ENCODE results near the gene SYNE2.
"Not testable (repeated sequence)": the region's sequence is repeated elsewhere in the genome, so short reads cannot be mapped to it uniquely, and the experiment has no call there.

The SYNE2 gene

GRCh38 chr14:63995285-63995684, 142.5 kb downstream of the SYNE2 start:
- in situ Hi-C loops (cut with HindIII; ENCODE audit: low pct_unique_long_range_greater_than_20kb, low sequenced_read_pairs): no loop called here
- no peak for TF ChIP-seq JUND (IDR thresholded peaks at IDR 0.05; ENCODE audit: low read depth)
- DNase-seq (ENCODE audit: low read depth in 1 of 2, low spot score in 1 of 2): no peak

GRCh38 chr14:63996016-63996415, 143.2 kb downstream of the SYNE2 start:
- in situ Hi-C loops (cut with HindIII; ENCODE audit: low pct_unique_long_range_greater_than_20kb, low sequenced_read_pairs): no loop called here
- TF ChIP-seq JUND (IDR thresholded peaks at IDR 0.05; ENCODE audit: low read depth): no peak
- no peak for DNase-seq (ENCODE audit: low read depth in 1 of 2, low spot score in 1 of 2)

GRCh38 chr14:63996625-63997220, 143.9 kb downstream of the SYNE2 start:
- in situ Hi-C loops (cut with HindIII; ENCODE audit: low pct_unique_long_range_greater_than_20kb, low sequenced_read_pairs): no loop called here
- no peak for DNase-seq (ENCODE audit: low read depth in 1 of 2, low spot score in 1 of 2)
- TF ChIP-seq JUND (IDR thresholded peaks at IDR 0.05; ENCODE audit: low read depth): no peak

- in situ Hi-C loops (cut with HindIII; ENCODE audit: low pct_unique_long_range_greater_than_20kb, low sequenced_read_pairs): no loop called here
- no peak for TF ChIP-seq JUND (IDR thresholded peaks at IDR 0.05; ENCODE audit: low read depth)
- no peak for DNase-seq (ENCODE audit: low read depth in 1 of 2, low spot score in 1 of 2)
Measured at GRCh38 chr14:64000749-64001148, 147.9 kb downstream of the SYNE2 start.

- in situ Hi-C loops (cut with HindIII; ENCODE audit: low pct_unique_long_range_greater_than_20kb, low sequenced_read_pairs): no loop called here
- no peak for DNase-seq (ENCODE audit: low read depth in 1 of 2, low spot score in 1 of 2)
- no peak for TF ChIP-seq JUND (IDR thresholded peaks at IDR 0.05; ENCODE audit: low read depth)
Measured at GRCh38 chr14:64005822-64006221, 153.0 kb downstream of the SYNE2 start.

- DNase-seq (ENCODE audit: low read depth in 1 of 2, low spot score in 1 of 2): no peak
- in situ Hi-C loops (cut with HindIII; ENCODE audit: low pct_unique_long_range_greater_than_20kb, low sequenced_read_pairs): no loop called here
- TF ChIP-seq JUND (IDR thresholded peaks at IDR 0.05; ENCODE audit: low read depth): no peak
Measured at GRCh38 chr14:64008016-64008415, 155.2 kb downstream of the SYNE2 start.

- no peak for DNase-seq (ENCODE audit: low read depth in 1 of 2, low spot score in 1 of 2)
- TF ChIP-seq JUND (IDR thresholded peaks at IDR 0.05; ENCODE audit: low read depth): no peak
- in situ Hi-C loops (cut with HindIII; ENCODE audit: low pct_unique_long_range_greater_than_20kb, low sequenced_read_pairs): no loop called here
Measured at GRCh38 chr14:64012003-64012402, 159.2 kb downstream of the SYNE2 start.

- DNase-seq (ENCODE audit: low read depth in 1 of 2, low spot score in 1 of 2): no peak
- in situ Hi-C loops (cut with HindIII; ENCODE audit: low pct_unique_long_range_greater_than_20kb, low sequenced_read_pairs): no loop called here
- no peak for TF ChIP-seq JUND (IDR thresholded peaks at IDR 0.05; ENCODE audit: low read depth)
Measured at GRCh38 chr14:64012720-64013119, 159.9 kb downstream of the SYNE2 start.

GRCh38 chr14:64025479-64025878, 172.7 kb downstream of the SYNE2 start:
- DNase-seq (ENCODE audit: low read depth in 1 of 2, low spot score in 1 of 2): no peak
- TF ChIP-seq JUND (IDR thresholded peaks at IDR 0.05; ENCODE audit: low read depth): no peak
- in situ Hi-C loops (cut with HindIII; ENCODE audit: low pct_unique_long_range_greater_than_20kb, low sequenced_read_pairs): no loop called here

GRCh38 chr14:64026600-64026999, 173.8 kb downstream of the SYNE2 start:
- no peak for DNase-seq (ENCODE audit: low read depth in 1 of 2, low spot score in 1 of 2)
- no peak for TF ChIP-seq JUND (IDR thresholded peaks at IDR 0.05; ENCODE audit: low read depth)
- in situ Hi-C loops (cut with HindIII; ENCODE audit: low pct_unique_long_range_greater_than_20kb, low sequenced_read_pairs): no loop called here

GRCh38 chr14:64035143-64035542, 182.3 kb downstream of the SYNE2 start:
- TF ChIP-seq JUND (IDR thresholded peaks at IDR 0.05; ENCODE audit: low read depth): no peak
- in situ Hi-C loops (cut with HindIII; ENCODE audit: low pct_unique_long_range_greater_than_20kb, low sequenced_read_pairs): no loop called here
- no peak for DNase-seq (ENCODE audit: low read depth in 1 of 2, low spot score in 1 of 2)

GRCh38 chr14:64037869-64038745, 185.3 kb downstream of the SYNE2 start:
- DNase-seq (ENCODE audit: low read depth in 1 of 2, low spot score in 1 of 2); in situ Hi-C loops (cut with HindIII; ENCODE audit: low pct_unique_long_range_greater_than_20kb, low sequenced_read_pairs): not testable (repeated sequence)

GRCh38 chr14:64038841-64039542, 186.2 kb downstream of the SYNE2 start:
- TF ChIP-seq JUND (IDR thresholded peaks at IDR 0.05; ENCODE audit: low read depth): no peak
- no peak for DNase-seq (ENCODE audit: low read depth in 1 of 2, low spot score in 1 of 2)
- in situ Hi-C loops (cut with HindIII; ENCODE audit: low pct_unique_long_range_greater_than_20kb, low sequenced_read_pairs): no loop called here
